CD4-positive, alpha-beta T cell treated with Interleukin-2 at 100 ng/mL for 4 hours (primary cell): Measurements from ENCODE around the gene LIN9.
"Not testable (repeated sequence)": the region's sequence is repeated elsewhere in the genome, so short reads cannot be mapped to it uniquely, and the experiment has no call there.

Experiments used
- DNase-seq: peaks from one replicate; pipeline ENCODE4 v3.0.0-alpha.2; 2020; ENCODE audit warnings: low spot score

LIN9 gene

DNA sequence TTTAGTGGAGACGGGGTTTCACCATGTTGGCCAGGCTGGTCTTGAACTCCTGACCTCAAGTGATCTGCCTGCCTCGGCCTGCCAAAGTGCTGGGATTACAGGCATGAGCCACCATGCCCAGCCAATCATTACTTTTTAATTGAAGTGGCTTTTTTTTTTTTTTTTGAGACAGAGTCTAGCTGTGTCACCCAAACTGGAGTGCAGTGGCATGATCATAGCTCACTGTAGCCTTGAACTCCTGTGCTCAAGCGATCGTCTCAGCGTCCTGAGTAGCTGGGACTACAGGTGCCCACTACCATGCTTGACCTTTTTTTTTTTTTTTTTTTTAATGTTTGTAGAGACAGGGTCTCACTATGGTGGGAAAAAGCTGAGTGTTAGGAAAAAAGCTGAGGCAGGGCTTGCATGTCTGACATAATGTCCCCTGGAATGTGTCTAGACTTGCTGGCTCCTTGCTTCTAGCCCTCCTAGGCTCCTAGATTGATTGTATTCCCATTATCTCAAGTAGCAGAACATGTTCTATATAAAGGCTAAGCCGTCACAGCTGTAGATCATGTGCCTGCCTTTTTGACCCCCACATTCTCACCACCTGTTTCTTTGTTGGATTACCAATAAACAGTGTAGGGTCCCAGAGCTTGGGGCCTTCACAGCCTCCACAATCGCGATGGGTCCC, 36.6 kb downstream of the LIN9 start:
- DNase-seq = not testable (repeated sequence)

DNA sequence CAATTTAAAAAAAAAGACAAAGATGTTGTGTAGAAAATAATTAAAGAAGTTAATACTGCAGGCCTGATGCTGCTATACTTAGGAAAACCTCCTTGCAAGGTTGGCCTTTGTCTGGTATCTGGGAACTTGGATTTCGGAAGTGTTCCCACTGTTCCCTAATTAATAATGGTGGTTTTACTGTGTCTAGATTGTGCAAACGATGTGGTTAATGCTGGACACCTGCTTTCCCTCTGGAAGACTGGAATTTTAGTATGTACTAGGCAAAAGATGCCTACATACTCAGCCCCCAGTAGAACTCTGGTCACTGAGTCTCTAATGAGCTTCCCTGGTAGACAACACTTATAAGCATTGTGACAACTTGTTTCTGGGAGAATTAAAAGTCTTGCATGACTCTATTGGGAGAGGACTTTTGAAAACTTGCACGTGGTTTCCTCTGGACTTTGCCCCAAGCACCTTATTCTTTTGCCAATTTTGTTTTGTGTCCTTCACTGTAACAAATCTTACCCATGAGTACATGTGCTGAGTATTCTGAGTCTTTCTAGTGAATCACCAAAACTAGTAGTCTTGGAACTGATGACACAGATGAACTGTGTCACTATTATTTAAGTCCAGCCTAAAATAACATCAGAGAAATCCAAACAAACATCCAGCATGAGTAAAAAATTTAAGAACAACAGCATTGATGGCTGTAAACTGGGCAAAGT, 40.4 kb downstream of the LIN9 start:
- no peak for DNase-seq

DNA sequence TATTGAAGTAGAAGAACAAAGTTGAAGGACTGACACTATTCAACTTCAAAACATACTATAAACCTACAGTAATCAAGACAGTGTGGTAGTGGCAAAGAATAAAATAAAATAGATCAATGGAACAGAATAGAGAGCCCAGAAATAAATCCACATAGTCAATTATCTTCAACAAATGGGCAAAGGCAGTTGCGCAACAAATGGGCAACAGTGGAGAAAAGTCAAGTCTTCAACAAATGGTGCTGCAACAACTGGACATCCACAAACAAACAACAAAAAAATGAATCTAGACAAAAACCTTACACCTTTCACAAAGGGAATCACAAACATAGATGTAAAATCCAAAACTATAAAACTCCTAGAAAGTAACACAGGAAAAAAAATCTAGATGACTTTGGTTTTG, 47.1 kb downstream of the LIN9 start:
- DNase-seq = no peak

DNA sequence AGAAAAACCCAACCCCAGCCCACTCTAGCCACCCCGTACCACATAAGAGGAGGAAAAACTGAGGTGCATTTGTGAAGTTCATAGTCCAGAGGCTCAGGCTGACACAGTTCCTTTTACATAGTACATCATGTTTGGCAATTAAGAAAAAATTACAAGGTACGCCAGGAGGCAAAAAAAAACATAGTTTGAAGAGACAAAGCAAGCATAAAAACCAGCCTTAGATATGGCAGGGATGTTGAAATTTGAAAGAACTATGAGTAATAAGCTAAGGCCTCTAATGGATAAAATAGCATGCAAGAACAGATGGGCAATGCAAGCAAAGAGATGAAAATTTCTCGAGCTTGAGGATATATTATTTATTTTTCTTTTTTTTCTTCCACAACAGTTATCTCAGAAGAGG, 53.6 kb downstream of the LIN9 start:
- DNase-seq = no peak

DNA sequence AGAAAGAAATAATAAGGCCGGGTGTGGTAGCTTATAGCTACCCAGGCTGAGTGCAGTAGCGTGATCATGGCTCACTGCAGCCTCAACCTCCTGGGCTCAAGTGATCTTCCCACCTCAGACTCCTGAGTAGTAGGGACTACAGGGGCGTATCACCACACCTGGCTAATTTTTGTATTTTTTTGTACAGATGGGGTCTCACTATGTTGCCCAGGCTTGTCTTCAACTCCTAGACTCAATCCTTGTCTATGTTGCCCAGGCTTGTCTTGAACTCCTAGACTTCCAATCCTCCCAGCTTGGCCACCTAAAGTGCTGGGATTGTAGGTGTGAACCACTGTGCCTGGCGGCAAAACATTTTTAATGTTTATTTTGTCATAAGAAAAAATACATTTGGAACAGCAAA, 55.0 kb downstream of the LIN9 start:
- no peak for DNase-seq

DNA sequence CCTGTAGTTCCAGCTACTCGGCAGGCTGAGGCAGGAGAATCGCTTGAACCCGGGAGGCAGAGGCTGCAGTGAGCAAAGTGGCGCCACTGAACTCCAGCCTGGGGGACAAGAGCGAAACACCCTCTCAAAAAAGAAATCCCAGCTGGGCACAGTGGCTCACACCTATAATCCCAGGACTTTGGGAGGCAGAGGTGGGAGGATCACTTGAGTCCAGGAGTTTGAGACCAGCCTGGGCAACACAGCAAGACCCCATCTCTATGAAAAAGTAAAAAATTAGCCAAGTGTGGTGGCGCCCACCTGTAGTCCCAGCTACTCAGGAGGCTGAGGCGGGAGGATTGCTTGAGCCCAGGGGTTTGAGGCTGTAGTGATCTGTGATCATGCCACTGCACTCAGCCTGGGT, 56.1 kb downstream of the LIN9 start:
- DNase-seq = not testable (repeated sequence)

DNA sequence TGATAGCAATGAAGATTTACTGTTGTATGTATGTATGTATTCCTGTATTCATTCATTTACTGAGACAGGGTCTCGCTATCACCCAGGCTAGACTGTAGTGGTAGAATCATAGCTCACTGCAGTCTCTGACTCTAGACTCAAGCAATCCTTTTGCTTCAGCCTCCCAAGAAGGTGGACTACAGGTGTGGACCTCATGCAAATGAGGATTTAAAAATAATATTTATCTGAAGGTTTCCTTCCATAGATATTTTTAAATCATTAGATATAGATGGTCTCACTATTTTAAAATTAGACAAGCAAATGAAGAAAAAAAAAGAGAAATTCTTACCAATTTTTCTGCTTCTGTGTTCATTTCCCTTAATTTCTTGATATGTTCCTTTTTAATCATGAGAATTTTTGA, 58.5 kb downstream of the LIN9 start:
- no peak for DNase-seq

DNA sequence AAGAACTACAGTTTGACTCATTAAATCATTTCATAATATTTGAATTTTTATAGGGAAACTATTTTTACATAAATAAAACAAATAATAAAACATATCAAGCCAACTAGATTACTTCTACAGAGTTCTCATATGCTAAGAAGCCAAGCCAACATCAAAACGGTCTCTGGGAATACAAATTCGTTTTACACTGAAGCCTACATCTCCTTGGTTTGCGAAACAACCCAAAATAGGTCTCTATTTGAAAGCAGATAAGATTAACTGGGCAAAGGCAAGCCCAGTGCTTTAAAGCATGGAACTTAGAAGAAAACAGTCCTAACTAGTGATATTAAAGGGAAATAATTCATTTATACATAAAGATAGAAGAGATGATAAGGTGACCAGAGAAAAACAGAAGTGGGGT, 60.2 kb downstream of the LIN9 start:
- no peak for DNase-seq

DNA sequence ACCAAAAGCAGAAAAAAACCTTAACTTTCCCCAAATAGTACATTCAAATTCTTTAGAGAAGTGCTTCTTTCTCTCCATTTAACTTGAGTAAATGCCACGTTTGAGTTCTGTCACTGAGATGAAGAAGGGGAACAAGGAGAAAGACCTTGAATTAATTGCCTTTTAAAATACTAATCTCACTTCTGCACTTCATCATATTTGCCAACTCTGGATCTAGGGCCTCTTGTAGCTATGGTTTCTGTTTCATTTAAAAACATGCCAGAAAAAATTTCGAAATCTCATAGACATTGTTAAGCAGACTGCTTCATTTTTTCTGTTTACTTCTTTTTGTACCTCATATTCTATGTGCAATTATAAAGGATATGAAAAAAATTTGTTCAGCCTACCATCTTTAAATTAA, 60.9 kb downstream of the LIN9 start:
- no peak for DNase-seq

DNA sequence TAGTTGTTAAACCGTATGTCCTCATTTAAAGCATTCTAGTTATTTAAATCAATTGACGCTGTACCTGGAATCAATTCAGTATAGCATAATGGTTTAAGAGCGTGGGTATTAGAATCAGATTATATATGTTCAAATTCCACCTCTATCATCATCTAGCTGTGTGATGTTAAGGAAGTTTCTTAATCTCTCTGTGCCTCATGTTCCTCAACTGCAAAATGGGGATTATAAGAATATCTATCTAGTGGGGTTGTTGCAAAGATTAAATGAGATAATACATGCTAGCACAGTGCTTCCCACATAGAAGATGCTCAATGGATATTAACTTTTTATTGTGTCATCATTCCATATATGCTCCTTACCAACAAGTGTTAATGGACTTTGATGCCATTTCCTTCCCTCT, 69.5 kb downstream of the LIN9 start:
- DNase-seq = no peak

DNA sequence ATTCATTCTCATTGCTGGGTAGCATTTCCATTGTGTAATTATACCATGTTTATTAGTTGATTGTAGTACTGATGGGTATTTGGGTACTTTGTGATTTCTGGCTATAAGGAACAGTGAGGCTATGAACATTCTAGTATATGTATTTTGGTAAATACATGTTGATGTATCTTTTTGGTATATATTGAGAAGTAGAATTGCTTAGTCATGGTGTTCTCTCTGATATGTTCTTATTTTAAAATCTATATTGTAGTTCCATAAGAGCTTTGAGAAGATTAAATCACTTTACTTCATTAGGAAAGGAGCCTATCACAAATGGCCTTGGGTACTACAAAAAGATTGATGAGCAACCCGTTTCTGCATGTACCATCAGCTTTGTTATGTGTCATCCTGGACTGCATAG, 72.1 kb downstream of the LIN9 start:
- DNase-seq = no peak

DNA sequence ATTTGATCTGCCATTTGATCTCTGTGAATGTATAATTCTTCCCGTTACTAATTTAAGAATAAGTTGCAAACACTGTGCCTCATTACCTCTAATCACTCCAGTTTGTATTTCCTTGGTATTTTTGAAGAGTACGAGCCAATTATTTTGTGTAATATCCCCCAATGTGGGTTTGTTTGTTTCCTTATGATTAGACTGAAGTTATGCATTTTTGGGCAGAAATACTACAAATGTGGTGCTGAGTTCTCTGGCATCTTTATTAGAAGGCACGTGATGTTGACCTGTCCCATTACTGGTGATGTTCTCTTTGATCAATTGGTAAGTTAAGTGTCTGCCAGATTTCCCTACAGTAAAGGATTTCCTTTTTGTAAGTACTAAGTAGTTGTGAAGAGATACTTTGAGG, 75.2 kb downstream of the LIN9 start:
- no peak for DNase-seq

DNA sequence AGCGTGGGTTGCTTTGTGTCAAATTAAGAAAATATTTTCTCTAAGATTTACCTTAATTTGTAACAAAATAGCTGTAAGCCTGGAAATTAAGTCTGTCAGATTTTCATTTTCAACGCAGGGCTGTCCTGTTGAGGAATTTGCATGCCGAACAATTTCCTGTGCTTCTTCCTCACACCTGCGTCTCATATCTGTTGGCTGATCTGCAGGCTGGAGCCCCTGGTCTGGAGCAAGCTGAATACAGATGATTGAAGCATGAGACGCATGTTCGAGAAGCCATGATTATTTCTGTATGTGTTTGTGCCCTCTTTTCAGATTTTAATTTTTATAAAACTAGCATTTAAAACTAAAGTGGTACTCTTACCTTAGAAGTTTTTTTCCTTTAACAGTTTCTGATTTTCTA, 75.7 kb downstream of the LIN9 start:
- no peak for DNase-seq

DNA sequence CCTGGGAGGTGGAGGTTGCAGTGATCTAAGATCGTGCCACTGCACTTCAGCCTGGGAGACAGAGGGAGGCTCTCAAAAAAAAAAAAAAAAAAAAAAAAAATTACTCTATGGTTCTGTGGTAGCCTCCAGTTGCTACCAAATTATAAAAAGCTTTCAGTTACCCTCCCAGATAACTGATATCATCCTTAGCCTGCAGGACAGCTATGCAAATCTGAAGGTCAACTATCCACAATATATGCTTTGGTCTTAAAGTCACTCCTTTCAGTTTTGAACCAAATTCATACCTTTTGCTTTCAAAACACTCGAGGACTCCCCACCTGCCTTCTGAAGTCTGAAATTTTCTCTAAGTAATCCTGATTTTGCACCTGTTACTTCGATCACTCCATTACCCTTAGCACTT, 82.4 kb downstream of the LIN9 start:
- DNase-seq = no peak

DNA sequence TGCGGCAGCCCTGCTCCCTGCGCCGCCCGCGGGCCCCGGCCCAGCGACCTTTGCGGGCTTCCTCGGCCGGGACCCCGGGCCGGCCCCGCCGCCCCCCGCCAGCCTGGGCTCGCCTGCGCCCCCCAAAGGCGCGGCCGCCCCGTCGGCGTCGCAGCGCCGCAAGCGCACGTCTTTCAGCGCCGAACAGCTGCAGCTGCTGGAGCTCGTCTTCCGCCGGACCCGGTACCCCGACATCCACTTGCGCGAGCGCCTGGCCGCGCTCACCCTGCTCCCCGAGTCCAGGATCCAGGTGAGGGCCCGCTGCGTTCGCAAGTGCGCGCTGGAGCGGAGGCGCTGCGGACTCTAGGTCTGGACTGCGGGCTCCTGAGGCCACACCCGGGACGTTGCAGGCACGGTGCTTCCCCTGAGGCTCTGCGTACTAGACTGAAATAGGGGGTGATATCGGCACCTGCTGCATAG, 85.1 kb downstream of the LIN9 start:
- no peak for DNase-seq

DNA sequence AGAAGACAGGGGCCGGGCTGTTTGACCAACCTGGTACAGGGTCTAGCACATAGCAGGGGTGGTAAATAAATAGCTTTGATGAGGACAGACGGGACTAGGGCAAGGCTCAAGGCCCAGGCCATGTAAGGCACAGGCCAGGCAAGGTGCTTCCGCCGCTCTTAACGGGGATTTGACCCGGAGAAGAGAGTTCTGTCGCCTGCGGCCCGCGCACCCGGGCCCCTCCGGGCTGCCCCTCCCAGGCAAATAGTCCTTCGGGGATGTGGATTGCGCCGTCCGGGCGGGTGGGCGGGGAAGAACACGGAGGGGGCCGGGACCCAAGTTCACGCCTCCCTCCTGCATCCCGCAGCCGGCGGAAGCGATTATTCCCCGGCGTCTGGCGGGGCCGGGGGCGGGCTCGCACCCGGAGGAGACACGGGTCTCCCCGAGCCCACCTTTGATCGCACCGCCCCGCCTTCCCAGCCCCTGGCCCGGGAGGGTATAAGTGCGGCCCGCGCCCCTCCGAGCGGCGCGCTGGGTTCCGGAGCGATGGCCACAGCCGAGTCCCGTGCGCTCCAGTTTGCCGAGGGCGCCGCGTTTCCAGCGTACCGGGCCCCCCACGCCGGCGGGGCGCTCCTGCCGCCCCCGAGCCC, 85.7 kb downstream of the LIN9 start, which contains the start of gene MIXL1:
Gene MIXL1 (plus strand): TSS at position 508 of the 629 bp plus-strand sequence. CDS start 18 bp downstream, at position 526.
- DNase-seq = no peak

DNA sequence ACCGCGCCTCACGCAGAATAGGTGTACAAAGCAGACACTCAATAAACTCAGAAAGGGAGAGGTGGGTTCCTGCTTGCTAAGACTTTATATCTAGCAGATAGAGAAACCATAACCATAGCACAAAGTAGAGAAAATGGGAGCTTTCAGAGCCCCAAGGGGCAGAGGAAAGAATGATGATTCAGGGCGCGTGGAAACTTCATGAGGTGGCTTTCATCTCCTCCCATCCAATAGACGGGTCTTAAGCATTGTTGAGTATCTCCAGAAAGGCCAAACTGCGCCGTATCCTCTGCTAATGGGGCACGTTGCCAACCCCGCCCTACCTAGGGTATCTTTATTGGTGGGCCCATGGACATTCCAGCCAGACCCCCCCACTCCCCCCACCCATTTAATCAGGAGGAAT, 86.3 kb downstream of the LIN9 start:
- no peak for DNase-seq

DNA sequence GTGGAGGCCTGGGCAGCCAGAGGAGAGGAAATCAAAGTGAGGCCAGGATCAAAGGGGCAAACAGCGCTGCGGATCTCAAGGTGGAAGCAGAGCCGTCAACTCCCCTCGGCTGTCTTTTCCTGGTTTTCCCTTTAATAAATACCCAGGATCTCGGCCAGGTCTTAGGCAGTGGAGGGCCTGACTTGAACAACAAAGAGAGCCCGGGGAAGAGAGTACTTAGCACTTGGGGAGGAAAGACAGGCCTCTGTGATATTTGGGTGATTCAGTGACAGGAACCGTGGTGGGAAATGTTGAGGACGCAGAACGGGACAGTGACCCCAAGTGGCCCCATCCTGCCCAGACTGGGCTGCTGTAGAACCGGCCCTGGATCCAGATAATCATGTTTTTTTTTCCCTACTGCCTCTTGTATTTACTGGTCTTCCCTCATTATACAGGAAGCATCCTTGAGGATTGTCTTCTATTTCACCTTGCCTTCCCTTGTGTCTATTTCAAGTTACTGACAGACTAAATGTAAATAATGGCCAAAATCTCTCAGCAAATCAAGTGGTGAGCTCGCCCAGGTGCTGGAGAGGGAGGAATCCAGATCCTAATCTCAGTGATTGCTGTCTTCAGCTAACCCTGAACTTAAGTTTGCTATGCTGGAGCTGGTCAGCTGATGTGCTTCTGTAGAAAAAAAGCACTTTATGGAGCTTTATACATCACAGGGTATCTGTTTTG, 88.3 kb downstream of the LIN9 start:
- DNase-seq = no peak

DNA sequence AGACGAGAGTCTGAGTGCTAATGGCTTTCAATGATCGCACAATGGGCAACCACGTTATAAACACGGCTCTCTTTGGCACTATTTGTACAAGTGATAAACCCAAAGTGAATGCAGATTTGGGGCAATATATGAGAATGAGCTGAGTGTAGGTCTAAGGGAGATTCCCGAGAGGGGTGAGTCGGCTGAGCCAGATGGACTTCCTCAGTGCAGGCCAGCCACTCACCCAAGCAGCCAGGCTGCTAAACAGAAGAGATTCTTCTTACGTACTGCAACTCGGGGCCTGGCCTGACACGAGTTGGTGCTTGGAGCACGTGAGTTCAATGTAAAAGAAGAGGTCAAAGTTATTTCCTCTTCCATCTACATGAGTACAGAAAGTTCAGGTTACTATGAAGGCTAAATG, 91.7 kb downstream of the LIN9 start:
- no peak for DNase-seq

DNA sequence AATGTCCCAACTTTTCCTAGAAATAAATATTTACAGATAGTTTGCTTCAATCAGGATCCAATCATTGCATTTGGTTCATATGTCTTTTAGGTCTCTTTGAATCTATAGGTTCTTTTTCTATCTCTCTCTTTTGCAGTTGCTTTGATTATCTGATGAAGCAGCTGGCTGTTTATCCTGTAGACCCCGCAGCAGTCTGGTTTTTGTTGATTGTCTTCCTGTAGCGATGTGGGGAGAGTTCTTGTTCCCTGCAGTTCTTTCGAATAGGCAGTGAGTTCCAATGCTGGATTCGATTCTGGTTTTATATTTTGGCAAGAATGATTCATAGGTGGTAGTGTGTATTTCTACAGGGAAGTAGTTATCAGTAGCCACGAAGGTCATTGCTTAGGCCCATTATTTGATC, 92.9 kb downstream of the LIN9 start:
- DNase-seq = no peak

DNA sequence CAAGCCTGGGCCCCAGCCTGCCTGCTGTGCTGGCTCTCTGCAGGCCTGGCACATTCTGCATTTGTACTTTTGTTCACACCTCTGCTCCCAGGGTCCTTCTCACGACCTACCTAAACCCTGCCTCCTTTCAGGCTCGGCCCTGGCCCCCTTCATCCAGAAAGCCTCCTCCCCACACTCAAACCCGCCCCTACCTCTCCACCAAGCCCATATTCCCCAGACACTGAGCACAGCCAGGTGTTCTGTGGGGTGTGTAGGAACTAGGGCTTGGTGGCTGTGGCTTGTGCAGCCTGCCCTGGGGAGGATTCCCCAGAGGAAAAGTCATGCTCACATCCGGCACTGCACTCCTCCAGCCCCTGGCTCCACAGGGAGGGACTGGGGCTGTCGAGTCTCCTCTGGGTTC, 93.7 kb downstream of the LIN9 start:
- DNase-seq = no peak

DNA sequence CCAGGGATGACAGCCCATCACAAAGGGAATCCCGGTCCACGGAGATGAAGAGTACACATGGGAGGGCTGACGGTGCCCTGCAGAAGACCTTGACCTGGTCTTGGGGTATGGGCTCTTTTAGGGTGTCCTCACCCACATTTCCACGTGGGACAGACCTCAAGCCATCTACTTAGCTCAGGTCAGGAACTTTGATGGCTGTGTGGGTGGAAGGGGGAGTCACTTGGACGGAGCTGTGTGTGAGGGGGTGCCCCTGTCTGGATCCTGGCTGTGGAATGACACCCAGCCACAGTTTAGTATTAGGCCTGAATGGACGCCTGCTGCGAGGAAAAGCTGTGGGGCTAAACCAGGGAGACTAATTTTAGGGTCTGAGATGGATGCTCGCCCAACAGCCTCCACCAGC, 96.4 kb downstream of the LIN9 start:
- DNase-seq = no peak
